HG03575 (cell line): Measurements from ENCODE around the gene RUNDC1.

ENCODE experiments used
- ATAC-seq: cut with Tn5 transposase; IDR thresholded peaks from one replicate; pipeline ENCODE4 v1.9.1; 2021; ENCODE audit not compliant: unreplicated experiment, insufficient number of reproducible peaks, low FRiP score; ENCODE audit errors: extremely low read depth

Gene RUNDC1

GRCh38 chr17:43031666-43032065 lies 51.3 kb downstream of the RUNDC1 start:
- ATAC-seq, result no peak

GRCh38 chr17:43033948-43034881 lies 53.9 kb downstream of the RUNDC1 start:
- no peak for ATAC-seq

- ATAC-seq, result no peak
Measured at GRCh38 chr17:43034894-43035293, 54.5 kb downstream of the RUNDC1 start.

- no peak for ATAC-seq
Measured at GRCh38 chr17:43039646-43040045, 59.3 kb downstream of the RUNDC1 start.

- no peak for ATAC-seq
Measured at GRCh38 chr17:43040655-43041054, 60.3 kb downstream of the RUNDC1 start.

- no peak for ATAC-seq
Measured at GRCh38 chr17:43042025-43042628, 61.8 kb downstream of the RUNDC1 start.
